Stromal cell of bone marrow (primary cell): ENCODE data around the gene CMTM6.
"Not testable (repeated sequence)": the region's sequence is repeated elsewhere in the genome, so short reads cannot be mapped to it uniquely, and the experiment has no call there.

Experiments used
- DNase-seq: peaks from one replicate; pipeline ENCODE4 v3.0.0-alpha.2; 2012; ENCODE audit warnings: low read depth

The CMTM6 gene

GRCh38 chr3:32499585-32499984, 3.1 kb downstream of the CMTM6 start:
- no peak for DNase-seq

- no peak for DNase-seq
Observed at GRCh38 chr3:32498992-32499391, 3.7 kb downstream of the CMTM6 start.

- DNase-seq = no peak
Observed at GRCh38 chr3:32498252-32498651, 4.4 kb downstream of the CMTM6 start.

GRCh38 chr3:32495609-32496008, 7.0 kb downstream of the CMTM6 start:
- DNase-seq = no peak

- DNase-seq = no peak
Observed at GRCh38 chr3:32495085-32495484, 7.6 kb downstream of the CMTM6 start.

GRCh38 chr3:32493437-32494414, 8.9 kb downstream of the CMTM6 start:
- DNase-seq = no peak

GRCh38 chr3:32492684-32493436, 9.8 kb downstream of the CMTM6 start:
- DNase-seq = no peak

- no peak for DNase-seq
Observed at GRCh38 chr3:32488474-32489008, 14.1 kb downstream of the CMTM6 start.

GRCh38 chr3:32487781-32488473, 14.7 kb downstream of the CMTM6 start:
- no peak for DNase-seq

GRCh38 chr3:32484436-32484835, 18.2 kb downstream of the CMTM6 start:
- DNase-seq = no peak

GRCh38 chr3:32483772-32484171, 18.9 kb downstream of the CMTM6 start:
- DNase-seq = no peak

GRCh38 chr3:32482693-32483092, 20.0 kb downstream of the CMTM6 start:
- no peak for DNase-seq

- DNase-seq = no peak
Observed at GRCh38 chr3:32481791-32482631, 20.6 kb downstream of the CMTM6 start.

- no peak for DNase-seq
Observed at GRCh38 chr3:32480604-32481003, 22.0 kb downstream of the CMTM6 start.

GRCh38 chr3:32474201-32474600, 28.5 kb downstream of the CMTM6 start:
- no peak for DNase-seq

- not testable (repeated sequence) for DNase-seq
Observed at GRCh38 chr3:32472151-32472550, 30.5 kb downstream of the CMTM6 start.

GRCh38 chr3:32471246-32471645, 31.4 kb downstream of the CMTM6 start:
- no peak for DNase-seq

GRCh38 chr3:32470362-32470761, 32.3 kb downstream of the CMTM6 start:
- no peak for DNase-seq

GRCh38 chr3:32469151-32469874, 33.3 kb downstream of the CMTM6 start:
- peak; percentile 98 for DNase-seq

GRCh38 chr3:32467333-32468070, 35.1 kb downstream of the CMTM6 start:
- no peak for DNase-seq
